Heart left ventricle (tissue), 16 donors: ENCODE data around the gene SLC25A21. TPM values are rescaled to one million over a fixed set of nuclear protein-coding genes. Genes with fewer than 3 reads are reported as not detected.

Source experiments
- ATAC-seq, 4 donors: fragments of 200-7000 bp; cut with Tn5 transposase; one replicate each; pipeline ENCODE4 v1.9.1; 2020 to 2022; ENCODE audit warnings: moderate library complexity in 4 of 4, mild to moderate bottlenecking in 3 of 4, moderate number of reproducible peaks in 1 of 4
- DNase-seq, 5 donors: peaks; one replicate each; pipeline ENCODE4 v3.0.0-alpha.2; 2020
- H3K27ac ChIP-seq, 12 donors: fragments of 200-600 bp; sonication (generic) in 4 of 12; one replicate each; pipeline versions ENCODE4 v1.5.0 to v1.8.0; 2016 to 2022; ENCODE audit warnings: mild to moderate bottlenecking in 2 of 12
- H3K27me3 ChIP-seq, 9 donors: fragments of 200-600 bp; sonication (generic) in 2 of 9; one replicate each; pipeline versions ENCODE4 v1.5.1 to v1.8.0; 2016 to 2022; ENCODE audit warnings: mild to moderate bottlenecking in 3 of 9
- H3K36me3 ChIP-seq, 9 donors: fragments of 200-600 bp; sonication (generic) in 2 of 9; one replicate each; pipeline versions ENCODE4 v1.5.0 to v1.8.0; 2018 to 2022; ENCODE audit warnings: mild to moderate bottlenecking in 2 of 9
- H3K4me1 ChIP-seq, 12 donors: fragments of 200-600 bp; sonication (generic) in 4 of 12; one replicate each; pipeline versions ENCODE4 v1.5.0 to v1.8.0; 2016 to 2022; ENCODE audit warnings: mild to moderate bottlenecking in 3 of 12
- H3K4me3 ChIP-seq, 12 donors: fragments of 200-600 bp; sonication (generic) in 4 of 12; one replicate each; pipeline versions ENCODE4 v1.5.0 to v1.8.0; 2017 to 2022; ENCODE audit warnings: mild to moderate bottlenecking in 9 of 12, moderate library complexity in 4 of 12
- H3K9me3 ChIP-seq, 12 donors: fragments of 200-600 bp; sonication (generic) in 4 of 12; one replicate each; pipeline versions ENCODE4 v1.5.0 to v1.8.0; 2016 to 2022; ENCODE audit warnings: mild to moderate bottlenecking in 1 of 12
- CTCF ChIP-seq, 12 donors: fragments of 200-600 bp; sonication (generic) in 4 of 12; IDR thresholded peaks; one replicate each; pipeline versions ENCODE4 v1.5.0 to v1.8.0; 2018 to 2022; ENCODE audit warnings: antibody characterized with exemption in 12 of 12, mild to moderate bottlenecking in 5 of 12
- POLR2A ChIP-seq, 2 donors: fragments of 450-650 bp; IDR thresholded peaks; one replicate each; pipeline ENCODE4 v1.6.1; 2017; ENCODE audit warnings: antibody characterized with exemption in 2 of 2, mild to moderate bottlenecking in 2 of 2, moderate library complexity in 2 of 2
- WGBS, 4 donors: extraction: QIAGEN DNeasy Blood & Tissue Kit in 2 of 4; methylation state at CpG; one replicate each; pipeline versions ENCODE4 v1.1.5 to v1.1.7; 2013 to 2018; 5-methylcytosine and 5-hydroxymethylcytosine counted together
- intact Hi-C, 10 donors: fragments of 100-400 bp; cut with DNase I; formaldehyde crosslinking; loops; one replicate each; pipeline versions ENCODE4 v1.11.1 to v1.14.2; 2022
- polyA plus RNA-seq, 2 donors: library from polyadenylated mRNA; stranded (reverse); fragments of 200-250 nt; gene quantifications; one replicate each; pipeline ENCODE4 v1.2.3, GENCODE V29; 2013
- total RNA-seq, 9 donors: library from RNA; depleted of rRNA in 2 of 9; stranded (reverse); fragments of >200 nt in 2 of 9; fragmentation: NEBNext Ultra II Directional in 3 of 9; extraction: Animal tissue kit (Norgen Biotek cat#: 25700) in 3 of 9; gene quantifications; one replicate each; pipeline versions ENCODE4 v1.1.0 to v1.2.4, GENCODE V29; 2016 to 2023
- donor health status: ischemic (EF 13 %, LVEDD 7.1; RV severe dilation, severe dysfunction).
- donor health status: healthy with polysubstance abuse.
- donor health status: DM: no; HTN: yes; CAD: no.
- donor health status: DM: no; HTN: no; CAD: no.
- donor health status: ischemic (EF 25% LVEDD 6.9; RV normal size, moderate dysfunction).
- donor health status: ischemic (EF 25% LVEDD 5.7; RV mildly dilated, moderate dysfunction).
- donor health status: healthy.
- donor health status: DM: yes; HTN: yes; CAD: no.
- donor health status: ischemic (EF 35%, LVEDD 5.7; RV mildly dilated, moderate dysfunction).
- donor health status: nonischemic (EF 11% LVEDD 7.7; RV severe dilation, severe dysfunction).
- donor health status: DM: yes; HTN: yes; CAD: no.
- donor health status: PGD.
- donor health status: ischemic (EF 29% LVEDD 5.4; RV normal size, mild dysfunction).
- donor health status: nonischemic (EF 23%, LVEDD 6.1; RV moderate dilation, normal function).

Gene SLC25A21
- total and polyA plus RNA-seq, 11 donors = 0.12 to 1.6 (median 0.24) TPM; not detected in 1

- Histone ChIP-seq H3K4me1 (no peaks in the 10 kb centered on the region), H3K36me3 (no peaks in the 10 kb centered on the region), H3K27me3 (no peaks in the 10 kb centered on the region), H3K27ac (no peak overlapping the region), H3K4me3 (no peak overlapping the region), H3K9me3 (no peaks in the 10 kb centered on the region)
- TF ChIP-seq CTCF (IDR thresholded peaks at IDR 0.05) (no peak), POLR2A (IDR thresholded peaks at IDR 0.05) (no peak)
- DNase-seq (no peak), ATAC-seq (no peak)
- WGBS, 4 donors = 81 to 83% (median 81%) methylated on average over 3 of the region's 3 CpGs
- intact Hi-C loops = no loop called here
These were observed 80.8 kb downstream of the SLC25A21 start for GRCh38 chr14:37091651-37092050.

- no peaks in the 10 kb centered on the region for H3K36me3 ChIP-seq
- intact Hi-C loops = no loop called here
- H3K27ac ChIP-seq = no peak overlapping the region
- WGBS, 4 donors = 68 to 74% (median 72%) methylated on average over 6 of the region's 6 CpGs
- DNase-seq = no peak
- TF ChIP-seq CTCF (IDR thresholded peaks at IDR 0.05) (no peak), POLR2A (IDR thresholded peaks at IDR 0.05) (no peak)
- H3K9me3 ChIP-seq = no peaks in the 10 kb centered on the region
- H3K4me3 ChIP-seq = no peak overlapping the region
- no peaks in the 10 kb centered on the region for H3K27me3 ChIP-seq
- ATAC-seq = no peak
- H3K4me1 ChIP-seq = no peaks in the 10 kb centered on the region
These were observed 82.4 kb downstream of the SLC25A21 start for GRCh38 chr14:37090026-37090425.

GRCh38 chr14:37089410-37089809 is 83.0 kb downstream of the SLC25A21 start:
- H3K27ac ChIP-seq = no peak overlapping the region
- no peak for DNase-seq
- H3K4me1 ChIP-seq = no peaks in the 10 kb centered on the region
- no peaks in the 10 kb centered on the region for H3K9me3 ChIP-seq
- no peaks in the 10 kb centered on the region for H3K36me3 ChIP-seq
- no peak overlapping the region for H3K4me3 ChIP-seq
- H3K27me3 ChIP-seq = no peaks in the 10 kb centered on the region
- WGBS, 4 donors = 66 to 70% (median 68%) methylated on average over 3 of the region's 3 CpGs
- intact Hi-C loops = no loop called here
- ATAC-seq = no peak
- TF ChIP-seq CTCF (IDR thresholded peaks at IDR 0.05) (no peak), POLR2A (IDR thresholded peaks at IDR 0.05) (no peak)

DNA sequence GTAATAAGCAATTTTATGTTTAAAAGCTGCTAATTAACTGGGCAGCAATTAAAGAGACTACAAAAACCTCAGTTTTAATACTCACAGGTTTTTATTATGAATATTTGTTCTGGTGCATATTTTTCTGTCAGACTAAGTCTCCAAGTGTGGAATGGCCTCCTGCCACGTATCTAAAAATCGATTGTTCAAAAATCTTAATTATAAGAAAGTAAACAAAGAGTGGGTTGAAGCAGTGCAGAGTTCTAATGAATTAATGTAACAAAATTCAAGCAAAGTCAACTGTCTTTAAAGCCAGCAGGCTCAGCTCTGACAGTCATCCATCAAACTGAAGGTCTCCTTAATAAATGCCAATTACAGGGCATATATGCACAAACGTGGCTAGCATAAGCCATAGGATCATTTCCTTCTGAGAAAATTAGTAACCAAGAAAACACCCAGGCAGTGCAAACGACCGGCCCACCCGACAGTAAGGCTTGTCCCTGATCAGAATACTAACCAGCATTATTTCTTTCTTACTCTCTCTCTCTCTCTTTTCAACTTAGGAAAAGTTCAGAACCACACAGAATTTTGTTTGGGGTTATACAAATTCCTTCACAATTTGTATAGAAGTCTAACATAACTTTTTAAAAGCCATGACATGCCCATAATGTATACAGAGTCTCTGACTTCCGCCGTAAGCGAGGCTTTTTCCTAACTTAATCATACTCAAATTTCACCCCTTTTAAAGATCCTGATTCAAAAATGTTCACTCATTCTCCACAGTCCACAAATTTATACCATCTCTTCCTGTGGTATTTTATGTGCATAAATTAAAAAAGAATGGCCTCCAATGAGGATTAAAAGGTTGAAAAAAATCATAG is 83.8 kb downstream of the SLC25A21 start:
- Histone ChIP-seq H3K27me3 (no peaks in the 10 kb centered on the region), H3K4me1 (no peaks in the 10 kb centered on the region), H3K9me3 (no peaks in the 10 kb centered on the region), H3K27ac (no peak overlapping the region), H3K4me3 (no peak overlapping the region), H3K36me3 (no peaks in the 10 kb centered on the region)
- ATAC-seq (no peak), DNase-seq (no peak)
- 79 to 88% (median 86%) methylated on average over 9 of the region's 9 CpGs for whole genome bisulfite sequencing, 4 donors
- TF ChIP-seq POLR2A (IDR thresholded peaks at IDR 0.05) (no peak), CTCF (IDR thresholded peaks at IDR 0.05) (no peak)
- intact Hi-C loops = no loop called here
